Hippocampal formation (tissue), 2 donors: ENCODE results near the gene LRRC2.
A peak's percentile ranks its signal among the peaks of the same experiment; 100 is the strongest.
"Not testable (repeated sequence)": the region's sequence is repeated elsewhere in the genome, so short reads cannot be mapped to it uniquely, and the experiment has no call there.

Source experiments
- DNase-seq, 2 donors: peaks; one replicate each; lab custom pipeline; 2025; lab: John Stamatoyannopoulos, UW

Gene LRRC2

GRCh38 chr3:46497556-46498265 lies 68.4 kb downstream of the LRRC2 start, which contains the start of gene RTP3:
TSS of gene RTP3 (plus strand) at chr3:46497976. CDS start at chr3:46498063, 87 bp downstream.
- no peak for DNase-seq

- DNase-seq = no peak
Measured at GRCh38 chr3:46496746-46497555, 69.2 kb downstream of the LRRC2 start.

GRCh38 chr3:46495901-46496456 lies 70.1 kb downstream of the LRRC2 start:
- no peak for DNase-seq

GRCh38 chr3:46494491-46494890 lies 71.6 kb downstream of the LRRC2 start:
- DNase-seq = not testable (repeated sequence)

- DNase-seq = no peak
Measured at GRCh38 chr3:46492890-46493547, 73.1 kb downstream of the LRRC2 start.

GRCh38 chr3:46491089-46492070 lies 74.7 kb downstream of the LRRC2 start:
- no peak for DNase-seq

- DNase-seq = no peak
Measured at GRCh38 chr3:46490338-46491084, 75.6 kb downstream of the LRRC2 start.

GRCh38 chr3:46489875-46490274 lies 76.2 kb downstream of the LRRC2 start:
- no peak for DNase-seq

- no peak for DNase-seq
Measured at GRCh38 chr3:46489381-46489780, 76.7 kb downstream of the LRRC2 start.

- DNase-seq = peak; percentile 81
Measured at GRCh38 chr3:46488735-46489361, 77.3 kb downstream of the LRRC2 start.

- no peak for DNase-seq
Measured at GRCh38 chr3:46485779-46486175, 80.3 kb downstream of the LRRC2 start.

GRCh38 chr3:46484911-46485778 lies 81.0 kb downstream of the LRRC2 start:
- no peak for DNase-seq

GRCh38 chr3:46484388-46484787 lies 81.7 kb downstream of the LRRC2 start:
- no peak for DNase-seq

GRCh38 chr3:46483825-46484224 lies 82.3 kb downstream of the LRRC2 start:
- no peak for DNase-seq

- DNase-seq = no peak
Measured at GRCh38 chr3:46482632-46483350, 83.3 kb downstream of the LRRC2 start.

GRCh38 chr3:46481636-46482035 lies 84.5 kb downstream of the LRRC2 start:
- no peak for DNase-seq

GRCh38 chr3:46480491-46481195 lies 85.5 kb downstream of the LRRC2 start:
- DNase-seq = peak; percentile 41 to 61

- no peak for DNase-seq
Measured at GRCh38 chr3:46479696-46480095, 86.4 kb downstream of the LRRC2 start.
